H1 (cell line): ENCODE results near the gene TAF1L.

Experiments
- CTCF ChIP-seq, 3 experiments: IDR thresholded peaks; 1 replicate in 2 of 3; 2 replicates in 1 of 3; pipeline versions ENCODE4 v1.5.1 to v1.6.1; 2011; ENCODE audit warnings: low read length in 3 of 3, mild to moderate bottlenecking in 3 of 3, inconsistent platforms in 2 of 3, low read depth in 1 of 3, moderate library complexity in 1 of 3; ENCODE audit not compliant: insufficient read depth in 1 of 3; ENCODE audit errors: control extremely low read depth in 1 of 3
- EZH2 ChIP-seq: fragments of 200-600 bp; sonication (generic); IDR thresholded peaks from 2 replicates; pipeline ENCODE4 v1.7.1; 2012; ENCODE audit warnings: low read depth, mild to moderate bottlenecking, moderate library complexity, low read length, inconsistent platforms; ENCODE audit not compliant: severe bottlenecking
- MAX ChIP-seq: IDR thresholded peaks from 2 replicates; pipeline ENCODE4 v1.6.1; 2012; ENCODE audit warnings: inconsistent platforms
- POLR2A ChIP-seq, 2 experiments: IDR thresholded peaks; 1 replicate in 1 of 2; 2 replicates in 1 of 2; pipeline ENCODE4 v1.6.1; 2011; ENCODE audit warnings: low read depth in 2 of 2, low read length in 2 of 2, mild to moderate bottlenecking in 2 of 2; ENCODE audit errors: control extremely low read depth in 1 of 2
- USF2 ChIP-seq: IDR thresholded peaks from 2 replicates; pipeline ENCODE4 v1.6.1; 2011; ENCODE audit warnings: low read length, improper control_type of control experiment

GRCh38 chr9:32580631-32581300 is 54.7 kb downstream of the TAF1L start:
- TF ChIP-seq USF2 (no peak), CTCF (IDR thresholded peaks at IDR 0.05; ENCODE audit: control extremely low read depth in 1 of 3, insufficient read depth in 1 of 3, low read depth in 1 of 3, low read length in 3 of 3) (no peak), MAX (no peak), EZH2 (no peak), POLR2A (IDR thresholded peaks at IDR 0.05; ENCODE audit: control extremely low read depth in 1 of 2, low read depth in 2 of 2, low read length in 2 of 2) (no peak)
